Mononuclear cell (primary cell): ENCODE measurements around the gene LAYN. TPM values are rescaled to one million over a fixed set of nuclear protein-coding genes. Genes with fewer than 3 reads are reported as not detected.

ENCODE experiments used
- H3K27me3 ChIP-seq: 2 replicates; pipeline ENCODE4 v1.6.0; 2011; ENCODE audit warnings: low read length, control low read depth; ENCODE audit not compliant: insufficient read depth
- H3K4me1 ChIP-seq: 2 replicates; pipeline ENCODE4 v1.5.1; 2011; ENCODE audit warnings: mild to moderate bottlenecking, low read length, control low read depth; ENCODE audit not compliant: insufficient read depth
- H3K4me3 ChIP-seq: 2 replicates; pipeline ENCODE4 v1.5.1; 2011; ENCODE audit warnings: mild to moderate bottlenecking, low read length, moderate library complexity
- H3K9me3 ChIP-seq: 2 replicates; pipeline ENCODE4 v1.5.1; 2011; ENCODE audit warnings: low read depth, mild to moderate bottlenecking, control low read depth, low read length
- total RNA-seq: library from RNA; depleted of rRNA; stranded (reverse); fragments of >200 nt; gene quantifications from one replicate; pipeline ENCODE4 v1.2.3, GENCODE V29; 2012

The LAYN gene
- total RNA-seq, 1 donor = 0.42 TPM

DNA sequence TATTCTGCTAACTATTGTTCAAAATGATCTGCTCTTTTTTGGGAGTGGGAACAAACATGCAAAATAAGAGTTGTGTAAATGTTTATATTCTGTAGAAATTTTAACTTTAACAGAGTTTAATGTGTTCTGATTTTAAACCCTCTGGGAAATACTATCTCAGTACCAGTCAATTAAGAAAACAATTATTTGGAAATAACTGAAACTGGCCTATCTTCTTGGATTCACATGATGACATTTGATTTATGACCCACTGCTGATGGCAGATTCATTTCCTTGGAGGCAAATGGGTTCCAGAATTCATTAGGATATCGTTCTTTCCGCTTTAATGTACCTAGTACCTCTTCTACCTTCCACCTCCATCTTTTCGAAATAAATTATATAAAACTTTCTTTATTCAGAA lies 67.2 kb downstream of the LAYN start:
- H3K27me3 ChIP-seq = no peaks in the 10 kb centered on the region
- peaks cover 9% of the 10 kb centered on the region for H3K4me1 ChIP-seq
- no peaks in the 10 kb centered on the region for H3K9me3 ChIP-seq
- no peak overlapping the region for H3K4me3 ChIP-seq

Other genes with a start within 250 kb of the LAYN start
- not detected for gene POU2AF3, start 242.2 kb upstream of the LAYN start, total RNA-seq
- gene POU2AF1, start 161.4 kb upstream of the LAYN start, total RNA-seq = 3.4 TPM
- gene BTG4, start 28.3 kb upstream of the LAYN start, total RNA-seq = not detected
- gene HOATZ, start 25.9 kb upstream of the LAYN start, total RNA-seq = not detected
- gene SIK2, start 61.7 kb downstream of the LAYN start, total RNA-seq = 2.4 TPM
- 27.1 TPM for gene PPP2R1B, start 225.7 kb downstream of the LAYN start, total RNA-seq